Body of pancreas (tissue), 4 donors: ENCODE results near the gene SLC34A1.

Experiments used
- CTCF ChIP-seq, 7 experiments: fragments of 450-650 bp in 4 of 7; fragments of 200-600 bp in 3 of 7; sonication (generic) in 3 of 7; IDR thresholded peaks; one replicate each; pipeline ENCODE4 v1.5.1; 2016 to 2019; ENCODE audit warnings: antibody characterized with exemption in 7 of 7
- POLR2A ChIP-seq, 3 donors: fragments of 450-650 bp; IDR thresholded peaks; one replicate each; pipeline ENCODE4 v1.6.1; 2016; ENCODE audit warnings: antibody characterized with exemption in 3 of 3, mild to moderate bottlenecking in 2 of 3

GRCh38 chr5:177429248-177430040, 45.2 kb downstream of the SLC34A1 start:
- TF ChIP-seq CTCF (IDR thresholded peaks at IDR 0.05): no peak
- no peak for TF ChIP-seq POLR2A (IDR thresholded peaks at IDR 0.05)
